T-helper 2 cell (primary cell): Measurements from ENCODE around the gene NFYB.
"Not testable (repeated sequence)": the region's sequence is repeated elsewhere in the genome, so short reads cannot be mapped to it uniquely, and the experiment has no call there.

Experiments
- DNase-seq, 5 experiments: peaks; one replicate each; pipeline versions ENCODE4 v3.0.0 to v3.0.0-alpha.2; 2012 to 2022
- total RNA-seq, 2 donors: gene quantifications; one replicate each; lab custom pipeline; 2026; lab: John Stamatoyannopoulos, UW

Gene NFYB
- 12.8 to 25.7 reads per million in 2 donors for total RNA-seq

- peak; percentile 82 to 98 (median 89) for DNase-seq
Observed at GRCh38 chr12:104137902-104138796, at the start of gene NFYB. Gene NFYB, minus strand, starts transcription at chr12:104138210. Its CDS starts 2,757 bp downstream, at chr12:104135453.

DNA sequence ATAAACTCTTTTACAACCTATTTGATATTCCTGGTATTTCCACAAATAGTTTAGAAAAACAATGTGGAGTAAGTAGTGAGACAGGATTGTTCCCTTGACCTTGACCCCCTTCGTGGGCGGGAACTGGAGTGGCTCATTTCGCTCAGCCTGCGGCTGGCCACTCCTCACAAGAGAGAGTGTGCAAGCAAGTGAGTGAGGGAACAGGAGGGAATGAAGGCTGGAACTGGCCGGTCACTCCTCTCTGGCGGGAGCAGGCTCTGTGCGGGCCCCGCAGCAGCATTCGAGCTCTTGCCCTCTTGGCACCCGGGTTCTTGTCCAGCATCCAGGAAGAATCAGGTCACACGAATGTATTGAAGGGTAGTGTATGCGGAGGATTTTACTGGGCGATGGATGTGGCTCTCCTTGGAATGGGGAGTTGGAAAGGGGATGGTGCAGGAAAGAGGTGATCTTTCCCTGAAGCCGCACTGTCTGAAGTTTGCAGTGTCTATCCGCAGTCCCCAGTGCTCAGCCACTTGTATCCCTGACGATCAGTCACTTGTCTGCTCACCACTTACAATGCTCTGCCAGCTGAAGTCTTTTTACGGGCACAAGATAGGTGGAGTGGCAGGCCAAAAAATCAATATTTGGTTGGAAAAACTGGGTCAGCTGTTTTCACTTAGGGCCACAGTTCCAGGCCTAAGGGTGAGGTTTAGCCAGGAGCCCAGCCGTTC, 49.6 kb upstream of the NFYB start:
- no peak for DNase-seq

DNA sequence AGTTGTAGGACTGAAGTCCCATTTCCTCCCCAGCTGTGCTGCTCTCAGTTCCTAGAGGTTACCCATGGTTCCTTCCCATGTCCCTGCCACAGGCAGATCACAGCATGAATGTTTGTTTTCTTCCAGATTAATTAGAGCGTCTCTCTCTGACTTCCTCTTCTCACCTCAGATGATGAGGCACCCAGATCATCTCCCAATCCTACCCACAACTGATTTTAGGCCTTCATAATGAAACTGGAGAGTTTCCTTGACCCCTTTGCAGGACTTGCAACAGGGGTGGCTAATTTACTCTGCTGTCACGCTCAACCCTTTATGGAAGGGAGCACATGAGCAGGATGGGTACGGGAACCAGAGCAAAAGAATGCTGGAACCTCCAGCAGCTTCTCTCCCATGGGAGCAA, 45.4 kb upstream of the NFYB start:
- no peak for DNase-seq

DNA sequence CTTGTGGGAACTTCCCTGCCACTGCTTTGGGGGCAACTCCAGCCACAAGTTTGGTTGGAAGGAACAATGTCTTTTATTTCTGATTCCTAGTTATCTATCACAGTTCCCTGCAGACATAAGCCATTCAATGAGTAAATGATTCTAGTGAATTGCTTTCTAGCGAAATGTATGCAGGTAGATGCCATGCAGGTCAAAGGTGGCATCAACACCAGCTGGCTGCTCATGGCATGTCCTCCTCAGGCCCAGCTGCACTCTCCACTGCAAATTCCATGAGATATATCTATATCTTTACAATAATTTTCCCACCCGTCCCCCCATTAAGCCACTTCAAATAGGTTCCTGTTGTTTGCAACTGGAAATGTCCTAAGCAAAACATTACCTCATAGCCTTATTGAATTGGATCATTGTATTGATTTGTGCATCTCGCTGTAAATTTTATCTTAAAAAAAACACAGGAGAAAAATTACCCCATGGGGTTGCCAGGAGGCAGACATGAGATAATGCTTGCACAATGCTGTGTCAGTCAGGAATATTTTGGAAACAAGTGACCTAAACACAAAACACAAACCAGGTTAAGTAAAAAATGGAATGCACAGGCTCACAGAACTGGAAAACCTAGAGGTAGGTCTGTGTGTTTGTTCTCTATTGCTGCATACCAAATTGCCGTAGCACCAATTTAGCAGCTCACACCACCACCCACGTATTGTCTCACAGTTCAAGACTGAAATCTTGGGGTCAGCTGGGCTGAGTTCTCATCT, 44.8 kb upstream of the NFYB start:
- no peak for DNase-seq

DNA sequence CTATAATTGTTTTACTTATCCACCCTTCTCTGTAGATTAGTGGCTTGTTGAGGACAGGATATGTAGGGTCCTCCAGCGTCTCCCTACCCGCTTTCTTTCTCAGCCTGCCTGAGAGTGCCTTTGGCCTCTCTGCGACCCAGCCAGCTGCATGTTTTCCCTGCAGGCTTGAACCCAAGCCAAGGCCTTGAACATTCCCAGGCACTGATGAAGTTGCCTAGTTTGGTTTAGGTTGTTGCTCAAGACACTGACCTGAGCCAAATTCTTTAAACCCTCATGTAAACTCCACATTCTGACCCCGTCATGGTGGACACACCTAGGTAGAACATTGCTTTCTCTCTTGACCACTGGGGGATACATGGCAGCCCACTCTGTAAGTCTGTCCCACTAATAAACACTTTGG, 44.1 kb upstream of the NFYB start:
- DNase-seq, result no peak

GRCh38 chr12:104181313-104181712, 43.3 kb upstream of the NFYB start:
- no peak for DNase-seq

DNA sequence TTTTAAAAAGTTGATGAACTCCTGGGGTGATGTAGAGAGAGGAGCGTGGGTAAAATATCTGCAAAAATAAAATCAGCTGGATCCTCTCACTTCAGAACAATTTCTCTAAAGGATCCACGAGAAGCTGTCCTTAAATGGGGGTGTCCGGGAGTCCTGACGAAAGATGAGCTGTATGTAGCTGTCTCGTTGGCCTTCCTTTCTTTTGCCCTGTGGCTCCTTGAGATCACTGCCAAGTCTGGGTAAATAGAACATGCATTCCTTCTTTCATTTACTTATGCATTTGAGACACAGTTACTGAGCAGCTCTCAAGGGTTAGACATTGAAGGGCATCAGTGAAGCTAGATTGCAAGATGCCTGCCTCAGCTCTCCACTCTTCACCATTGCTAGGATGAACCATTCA, 42.4 kb upstream of the NFYB start:
- no peak for DNase-seq

DNA sequence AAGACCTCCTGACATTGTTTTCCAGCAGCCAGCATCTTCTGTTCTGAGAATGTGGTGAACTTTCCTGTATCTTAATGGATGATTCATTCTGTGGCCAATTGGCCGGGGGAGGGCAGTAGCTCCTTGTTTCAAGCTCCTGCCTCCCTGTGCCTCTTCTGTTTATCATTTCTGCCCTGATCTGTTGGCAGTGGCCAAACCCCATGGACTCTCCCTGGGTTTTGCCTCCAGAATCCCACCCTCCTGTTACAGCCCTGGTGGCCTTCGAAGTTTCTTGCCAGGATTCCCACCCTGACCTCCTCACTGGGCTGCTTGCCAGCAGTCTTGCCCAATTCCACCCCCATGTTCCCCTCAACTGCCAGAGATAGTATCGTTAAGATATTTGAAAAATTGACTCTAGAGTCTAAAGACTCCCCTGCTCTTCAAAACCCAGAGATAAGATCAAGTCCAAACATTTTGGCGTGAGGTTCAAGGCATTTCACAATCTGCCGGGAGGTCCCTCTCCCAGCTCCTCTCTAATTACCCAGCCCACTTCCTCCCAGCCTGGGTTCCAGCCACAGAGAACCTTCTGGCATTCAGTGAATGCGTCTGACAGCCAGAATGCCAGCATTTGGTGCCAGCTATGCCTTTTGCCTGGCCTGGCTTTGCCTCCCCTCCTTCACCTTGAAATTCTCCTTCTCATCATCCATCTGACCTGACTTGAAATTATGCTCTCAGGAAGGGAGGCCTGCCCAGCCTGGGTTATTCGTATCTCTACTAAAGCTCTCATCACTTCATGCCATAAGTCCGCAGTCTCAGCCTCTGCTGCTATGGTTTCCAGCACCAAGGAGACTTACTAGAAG, 39.9 kb upstream of the NFYB start:
- no peak for DNase-seq

DNA sequence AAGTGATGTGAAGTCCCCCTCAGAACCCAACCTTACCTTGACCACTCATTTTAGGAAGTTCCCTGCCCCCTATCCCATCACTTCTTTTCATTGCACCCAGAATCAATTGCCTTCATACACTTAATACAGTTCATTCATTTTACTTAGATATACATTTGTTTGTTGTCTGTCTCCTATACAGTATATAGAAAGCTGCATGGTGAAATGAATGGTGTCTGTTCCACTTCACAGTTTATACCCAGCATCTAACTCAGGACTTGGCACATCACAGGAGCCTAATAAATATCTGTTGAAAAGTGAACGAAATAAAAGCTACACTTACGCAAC, 39.3 kb upstream of the NFYB start:
- DNase-seq, result no peak

DNA sequence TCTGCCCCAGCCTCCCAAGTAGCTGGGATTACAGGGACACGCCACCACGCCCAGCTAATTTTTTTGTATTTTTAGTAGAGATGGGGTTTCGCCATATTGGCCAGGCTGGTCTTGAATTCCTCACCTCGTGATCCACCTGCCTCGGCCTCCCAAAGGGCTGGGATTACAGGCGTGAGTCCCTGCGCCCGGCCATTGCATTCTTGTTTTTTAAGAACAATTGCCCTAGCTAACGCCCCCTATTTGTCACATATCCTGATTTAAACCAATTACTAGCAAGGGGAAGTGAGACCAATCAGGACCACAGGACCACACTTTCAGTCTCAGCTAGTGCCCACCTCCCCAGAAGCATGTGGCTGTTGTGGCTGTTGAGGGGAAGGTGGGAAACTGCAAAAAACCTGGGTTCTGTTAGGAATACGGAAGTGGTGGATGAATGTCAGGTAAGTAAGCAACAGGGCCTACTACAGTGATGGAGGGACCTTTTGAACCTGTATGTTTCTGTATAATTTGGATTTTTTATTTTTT, 37.8 kb upstream of the NFYB start:
- DNase-seq, result no peak

DNA sequence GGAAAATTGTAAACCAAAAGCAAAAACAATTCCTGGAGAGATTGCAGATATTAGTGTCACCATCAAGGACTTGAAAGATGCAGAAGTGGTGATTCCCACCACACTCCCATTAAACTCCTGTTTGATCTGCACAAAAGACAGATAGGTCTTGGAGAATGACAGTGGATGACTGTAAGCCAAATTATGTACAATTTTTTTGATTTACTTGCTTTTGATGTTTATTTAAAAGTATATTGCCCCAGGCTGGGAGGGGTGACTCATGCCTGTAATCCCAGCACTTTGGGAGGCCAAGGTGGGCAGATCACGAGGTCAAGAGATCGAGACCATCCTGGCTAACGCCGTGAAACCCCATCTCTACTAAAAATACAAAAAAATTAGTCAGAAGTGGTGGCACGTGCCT, 35.8 kb upstream of the NFYB start:
- not testable (repeated sequence) for DNase-seq

DNA sequence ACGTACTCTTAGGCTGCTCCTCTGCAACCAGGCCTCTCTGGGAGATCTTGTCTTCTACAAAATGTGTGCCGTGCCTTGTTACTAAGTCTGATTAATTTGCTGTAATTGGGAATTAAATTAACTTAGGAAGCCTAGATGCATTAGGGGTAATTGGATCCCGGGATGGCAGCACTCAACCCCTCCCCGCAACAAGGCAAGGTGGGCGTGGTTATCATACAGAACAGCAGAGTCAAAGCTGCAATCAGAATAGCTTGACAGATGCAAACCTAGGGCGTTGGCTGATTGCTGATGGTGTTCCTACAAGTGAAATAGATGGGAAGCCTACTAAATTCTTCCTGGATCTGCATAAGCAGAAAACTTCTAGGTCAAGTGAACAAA, 34.5 kb upstream of the NFYB start:
- DNase-seq, result no peak

- no peak for DNase-seq
Observed at GRCh38 chr12:104171785-104172569, 34.0 kb upstream of the NFYB start.

GRCh38 chr12:104168596-104168995, 30.6 kb upstream of the NFYB start:
- DNase-seq, result no peak

DNA sequence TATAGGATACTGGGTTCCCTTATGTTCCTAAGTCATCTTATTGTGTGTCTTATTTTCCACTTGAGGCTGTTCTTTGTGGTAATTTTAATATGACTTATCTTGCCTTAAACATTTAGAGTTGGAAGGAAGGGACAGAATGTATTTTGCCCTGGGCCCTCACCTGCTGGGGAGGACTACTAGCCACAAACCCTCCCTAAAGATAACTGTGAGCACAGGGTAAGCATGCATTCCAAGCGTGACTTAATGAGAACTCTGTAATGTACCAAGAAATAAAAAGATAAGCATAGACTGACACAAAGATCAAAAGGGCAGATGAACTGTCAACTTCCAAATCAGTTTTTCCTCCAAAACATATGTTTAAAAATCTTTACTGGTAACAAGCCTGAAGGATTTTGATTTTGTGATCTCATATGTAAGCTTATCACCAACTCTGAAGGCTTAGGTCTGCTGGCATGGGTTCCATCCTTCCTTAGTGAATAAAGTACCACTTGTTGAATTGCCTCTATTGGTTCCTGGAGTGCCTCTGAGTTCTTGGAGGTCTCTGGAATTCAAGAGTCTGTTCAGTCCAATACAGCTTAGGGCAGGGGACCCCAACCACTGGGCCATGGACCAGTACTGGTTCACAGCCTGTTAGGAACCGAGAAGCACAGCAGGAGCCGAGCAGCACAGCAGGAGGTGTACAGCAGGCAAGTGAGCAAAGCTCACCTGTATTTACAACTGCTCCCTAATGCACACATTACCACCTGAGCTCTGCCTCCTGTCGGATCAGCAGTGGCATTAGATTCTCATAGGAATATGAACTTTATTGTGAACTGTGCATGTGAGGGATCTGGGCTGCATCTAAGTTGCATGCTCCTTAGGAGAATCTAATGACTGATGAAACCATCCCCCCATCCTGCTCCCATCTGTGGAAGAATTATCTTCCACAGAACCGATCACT, 29.8 kb upstream of the NFYB start:
- DNase-seq, result no peak

- no peak for DNase-seq
Observed at GRCh38 chr12:104166465-104166864, 28.5 kb upstream of the NFYB start.

DNA sequence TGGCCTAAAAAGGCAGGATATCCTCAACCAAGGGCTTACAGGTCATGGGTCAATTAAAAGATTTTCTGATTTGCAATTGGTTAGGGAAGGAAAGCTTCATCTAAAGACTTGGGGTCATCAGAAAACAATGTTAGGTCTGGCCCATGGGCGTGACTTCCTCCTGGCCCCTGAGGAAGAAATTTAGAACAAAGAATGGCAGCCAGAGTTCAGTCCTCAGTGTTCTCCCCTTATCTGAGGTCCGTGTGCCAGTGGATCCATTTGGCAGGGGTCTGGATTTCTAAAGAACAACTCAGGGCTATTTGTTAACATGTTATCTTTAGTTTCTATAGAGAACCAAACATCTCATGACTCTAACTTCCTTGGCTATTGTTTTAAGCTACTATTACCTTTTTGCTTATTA, 27.8 kb upstream of the NFYB start:
- DNase-seq, result no peak

DNA sequence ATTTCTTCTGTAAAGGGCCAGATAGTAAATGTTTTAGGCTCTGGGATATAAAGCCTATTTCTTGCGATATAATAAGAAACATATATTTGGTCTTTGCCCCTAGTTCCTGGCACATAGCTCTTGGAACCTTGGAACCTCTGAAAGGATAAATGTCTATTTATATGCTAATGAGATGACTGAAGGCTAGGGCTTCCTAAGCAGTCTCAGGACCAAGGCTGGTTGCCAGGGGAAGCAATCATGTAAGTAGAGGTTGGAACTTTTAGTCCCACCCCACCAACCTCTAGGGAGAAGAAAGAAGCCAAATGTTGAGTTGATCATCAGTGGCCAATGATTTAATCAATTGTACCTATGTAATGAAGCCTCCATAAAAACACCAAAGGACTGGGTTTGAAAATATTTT, 26.6 kb upstream of the NFYB start:
- DNase-seq, result no peak

DNA sequence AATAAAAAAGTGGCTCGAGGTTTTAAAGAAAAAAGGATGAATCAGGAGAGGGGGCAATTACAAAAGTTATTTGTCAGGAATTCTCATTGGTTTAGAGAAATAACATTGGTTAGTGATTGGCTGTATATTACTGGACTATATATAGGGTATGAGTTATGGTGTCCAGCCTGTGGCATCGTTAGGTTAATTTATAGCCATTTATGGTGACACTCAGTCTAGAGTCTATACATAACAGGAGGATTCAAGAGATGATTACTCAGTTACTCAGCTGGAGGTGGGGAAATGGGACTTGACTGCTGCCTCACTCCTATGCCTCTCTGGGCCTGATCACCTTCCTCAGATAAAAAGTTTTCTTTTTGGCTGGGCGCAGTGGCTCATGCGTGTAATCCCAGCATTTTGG, 25.6 kb upstream of the NFYB start:
- no peak for DNase-seq

DNA sequence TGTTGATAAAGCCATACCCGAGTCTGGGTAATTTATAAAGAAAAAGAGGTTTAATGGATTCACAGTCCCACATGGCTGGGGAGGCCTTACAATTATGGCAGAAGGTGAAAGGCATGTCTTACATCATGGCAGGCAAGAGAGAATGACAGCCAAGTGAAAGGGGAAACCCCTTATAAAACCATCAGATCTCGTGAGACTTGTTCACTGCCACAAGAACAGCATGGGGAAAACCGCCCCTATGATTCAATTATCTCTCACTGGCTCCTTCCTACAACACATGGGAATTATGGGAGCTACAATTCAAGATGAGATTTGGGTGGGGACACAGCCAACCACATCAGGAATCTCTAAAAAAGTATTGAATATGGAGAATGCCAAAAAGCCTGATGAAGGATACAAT, 25.0 kb upstream of the NFYB start:
- DNase-seq, result peak in 1 of 5 experiments; percentile 7
